NCI-H510A treated with DMSO at 0.1 percent for 48 hours (cell line): ENCODE results near the gene FNIP2.
"Not testable (repeated sequence)": the region's sequence is repeated elsewhere in the genome, so short reads cannot be mapped to it uniquely, and the experiment has no call there.

Experiments used
- DNase-seq: peaks from one replicate; lab custom pipeline; 2025; lab: John Stamatoyannopoulos, UW

Gene FNIP2

GRCh38 chr4:158913766-158914165 is 144.9 kb downstream of the FNIP2 start:
- DNase-seq: no peak

DNA sequence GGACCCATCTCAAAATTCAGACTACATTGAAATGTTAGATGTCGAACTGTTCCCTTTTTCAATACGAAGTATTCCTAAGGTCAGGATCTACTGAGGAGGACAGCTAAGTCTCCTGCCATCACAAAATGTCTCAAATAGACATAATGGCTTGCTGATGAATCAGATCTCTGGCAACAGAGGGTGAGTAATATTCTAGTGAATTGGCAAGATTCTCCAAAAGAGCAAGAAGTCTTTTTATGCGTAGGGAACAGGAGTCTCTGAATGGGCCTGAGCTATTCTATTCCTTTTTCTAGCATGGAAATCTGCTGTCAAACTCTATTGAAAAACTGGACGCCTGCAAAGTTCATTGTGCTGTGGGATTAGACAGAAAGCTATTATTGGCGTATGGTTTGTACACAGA is 145.4 kb downstream of the FNIP2 start:
- no peak for DNase-seq

- no peak for DNase-seq
Measured at GRCh38 chr4:158915683-158916241, 146.9 kb downstream of the FNIP2 start.

- not testable (repeated sequence) for DNase-seq
Measured at GRCh38 chr4:158920452-158920996, 151.7 kb downstream of the FNIP2 start.

DNA sequence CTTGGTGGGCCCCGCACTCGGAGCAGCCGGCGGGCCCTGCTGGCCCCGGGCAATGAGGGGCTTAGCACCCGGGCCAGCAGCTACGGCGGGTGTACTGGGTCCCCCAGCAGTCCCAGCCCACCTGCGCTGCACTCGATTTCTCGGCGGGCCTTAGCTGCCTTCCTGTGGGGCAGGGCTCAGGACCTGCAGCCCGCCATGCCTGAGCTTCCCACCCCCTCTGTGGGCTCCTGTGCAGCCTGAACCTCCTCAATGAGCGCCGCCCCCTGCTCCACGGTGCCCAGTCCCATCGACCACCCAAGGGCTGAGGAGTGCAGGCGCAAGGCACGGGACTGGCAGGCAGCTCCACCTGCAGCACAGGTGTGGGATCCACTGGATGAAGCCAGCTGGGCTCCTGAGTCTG is 158.9 kb downstream of the FNIP2 start:
- not testable (repeated sequence) for DNase-seq

DNA sequence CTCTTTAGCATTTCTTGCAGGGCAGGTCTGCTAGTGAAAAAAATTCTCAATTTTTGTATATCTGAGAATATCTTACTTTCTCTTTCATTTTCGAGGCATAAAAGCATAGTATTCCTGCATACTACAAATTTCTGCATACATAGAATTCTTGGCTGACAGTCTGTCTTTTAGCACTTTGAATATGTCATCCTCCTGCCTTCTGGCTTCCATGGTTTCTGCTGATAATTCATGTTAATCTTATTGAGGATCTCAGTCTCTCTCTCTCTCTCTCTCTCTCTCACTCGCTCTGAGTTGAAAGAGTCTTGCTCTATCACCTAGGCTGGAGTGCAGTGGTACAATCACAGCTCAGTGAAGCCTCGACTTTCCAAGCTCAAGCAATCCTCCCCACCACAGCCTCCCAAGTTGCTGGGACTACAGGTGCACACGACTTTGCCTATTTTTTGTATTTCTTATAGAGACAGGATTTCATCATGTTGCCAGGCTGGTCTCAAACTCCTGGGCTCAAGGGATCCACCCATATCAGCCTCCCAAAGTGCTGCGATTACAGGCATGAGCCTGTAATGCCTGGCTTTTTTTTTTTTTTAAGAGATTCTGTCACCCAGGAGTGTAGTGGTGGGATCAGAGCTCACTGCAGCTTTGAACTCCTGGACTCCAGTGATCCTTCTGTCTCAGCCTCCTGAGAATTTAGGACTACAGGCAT is 161.3 kb downstream of the FNIP2 start:
- DNase-seq: no peak

GRCh38 chr4:158930639-158930972 is 161.8 kb downstream of the FNIP2 start:
- DNase-seq: no peak

- DNase-seq: no peak
Measured at GRCh38 chr4:158933236-158933635, 164.4 kb downstream of the FNIP2 start.

DNA sequence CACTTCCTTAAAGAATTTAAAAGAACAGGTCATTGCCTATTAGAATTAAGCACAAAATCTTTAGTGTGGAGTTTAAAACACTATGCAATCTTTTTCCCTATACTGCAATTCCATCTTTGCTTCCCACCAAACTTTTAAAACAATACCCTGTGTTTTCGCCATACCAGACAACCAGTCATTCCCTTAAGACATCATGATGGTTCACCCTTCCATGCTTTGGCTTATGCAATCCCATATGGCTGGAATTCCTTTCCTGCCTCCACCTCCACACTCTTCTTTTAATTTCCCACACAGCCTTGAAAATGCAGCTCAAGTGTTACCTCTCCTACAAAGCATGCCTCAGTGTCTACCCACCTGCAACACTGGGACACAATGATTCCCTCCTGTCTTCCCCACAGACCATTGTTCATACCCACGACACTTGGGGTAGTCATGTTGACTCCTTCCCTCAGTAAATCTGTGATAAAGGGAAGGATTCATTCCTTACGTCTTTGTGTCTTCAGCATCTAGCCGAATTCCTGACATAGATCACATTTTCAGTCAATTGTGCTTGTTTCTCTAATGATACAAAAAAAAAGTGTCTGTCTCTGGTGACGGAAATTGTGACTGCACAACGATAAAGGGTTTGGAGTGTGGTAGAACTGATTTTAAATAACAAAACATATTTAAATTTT is 166.3 kb downstream of the FNIP2 start:
- DNase-seq: no peak

DNA sequence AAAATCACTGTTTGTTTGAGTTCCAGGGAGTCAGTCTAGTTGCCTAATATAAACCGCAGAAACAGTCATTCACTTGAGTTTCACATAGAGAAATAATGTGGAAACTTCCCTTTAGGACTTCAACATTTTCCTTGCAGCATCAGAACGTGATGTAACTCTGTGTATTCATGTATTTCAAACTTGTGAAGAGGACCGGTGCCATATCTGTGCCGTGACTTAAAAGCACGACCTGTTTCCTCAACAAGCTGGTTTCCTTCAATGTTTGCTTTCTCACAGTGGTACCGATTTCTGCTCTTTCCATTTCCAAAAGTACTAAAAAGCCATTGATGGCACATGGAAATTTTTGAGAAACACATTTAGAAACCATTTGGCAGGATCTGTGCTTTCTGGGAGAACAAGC is 167.4 kb downstream of the FNIP2 start:
- DNase-seq: no peak

DNA sequence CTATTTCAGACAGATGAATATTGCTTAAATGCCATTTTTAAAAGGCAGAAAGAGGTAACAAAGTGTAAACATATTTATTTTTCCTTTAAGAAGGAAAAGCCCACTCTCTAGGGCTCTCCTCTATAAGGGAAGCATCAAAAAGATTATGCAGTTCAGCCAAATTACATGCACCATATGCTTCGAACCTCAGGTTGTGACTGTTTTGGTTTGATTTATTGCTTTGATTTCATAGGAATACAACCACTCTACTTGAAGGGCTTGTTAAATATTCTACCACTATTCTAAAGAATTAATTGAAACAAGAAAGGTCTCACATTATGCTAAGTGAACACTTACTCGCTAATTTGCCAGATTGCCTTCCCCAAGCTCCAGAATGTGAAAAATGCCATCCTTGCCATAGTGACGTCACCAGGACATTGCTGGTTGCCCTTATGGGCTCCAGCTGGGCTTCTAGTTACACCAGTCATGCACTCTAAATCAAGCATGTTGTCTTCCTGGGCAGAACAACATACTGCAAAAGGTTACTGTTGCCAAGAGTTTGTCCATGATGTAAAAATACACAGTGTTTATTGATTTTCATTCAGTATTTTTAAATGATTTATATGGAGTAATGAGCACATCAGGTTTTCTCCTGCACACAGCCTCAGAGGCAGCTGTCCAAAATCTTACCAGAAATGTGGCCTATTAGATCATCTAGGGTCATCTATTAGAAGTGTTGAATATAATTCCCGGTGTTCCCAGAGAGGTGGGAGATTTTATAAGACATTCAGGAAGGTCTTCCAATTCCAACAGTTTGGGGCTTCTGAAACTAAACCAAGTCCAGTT is 169.6 kb downstream of the FNIP2 start:
- no peak for DNase-seq

DNA sequence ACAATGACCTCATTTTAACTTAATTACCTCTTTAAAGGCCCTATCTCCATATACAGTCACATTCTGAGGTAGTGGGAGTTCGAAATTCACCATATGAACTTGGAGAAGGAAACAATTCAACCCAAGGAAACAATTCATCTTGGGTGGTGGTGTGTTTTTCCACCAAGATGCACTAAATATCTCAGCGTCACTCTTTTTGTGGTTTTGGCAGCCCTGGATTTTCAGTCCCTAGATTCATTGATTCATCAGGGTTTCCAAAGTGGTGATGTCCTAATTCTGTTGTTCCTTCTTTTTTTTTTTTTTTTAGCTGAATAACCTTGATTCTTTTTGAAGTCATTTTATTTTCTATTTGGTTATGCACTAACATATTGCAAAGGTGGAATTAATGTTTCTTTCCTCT is 171.4 kb downstream of the FNIP2 start:
- no peak for DNase-seq

- no peak for DNase-seq
Measured at GRCh38 chr4:158941321-158941720, 172.5 kb downstream of the FNIP2 start.

- no peak for DNase-seq
Measured at GRCh38 chr4:158941895-158942294, 173.1 kb downstream of the FNIP2 start.

DNA sequence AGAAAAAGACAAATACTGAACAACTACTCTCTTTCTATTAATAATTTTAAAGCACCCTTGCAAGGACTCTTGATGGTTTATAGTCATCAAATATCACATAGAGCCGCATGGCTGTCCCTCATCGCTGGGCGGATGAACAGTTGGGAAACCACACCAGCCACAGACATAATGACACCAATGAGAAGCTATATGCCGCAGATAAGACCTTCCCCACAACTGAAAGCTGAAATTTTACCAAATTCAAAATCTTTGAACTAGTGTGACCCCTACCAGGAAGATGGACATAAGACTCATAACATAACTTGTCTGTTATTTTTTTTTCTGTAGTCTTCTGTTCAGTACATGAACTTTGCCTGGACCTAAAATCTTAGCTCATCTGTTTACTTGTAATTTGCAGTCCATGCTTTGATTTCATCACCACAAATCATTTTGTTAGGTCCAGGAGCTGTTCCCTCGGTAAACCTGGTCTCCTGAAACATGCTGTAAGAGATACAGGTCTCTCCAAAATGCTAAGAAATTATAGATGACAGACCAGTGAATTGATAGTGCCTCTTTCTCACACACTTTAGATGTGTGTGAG is 176.8 kb downstream of the FNIP2 start:
- DNase-seq: no peak

- DNase-seq: no peak
Measured at GRCh38 chr4:158946825-158947224, 178.0 kb downstream of the FNIP2 start.

DNA sequence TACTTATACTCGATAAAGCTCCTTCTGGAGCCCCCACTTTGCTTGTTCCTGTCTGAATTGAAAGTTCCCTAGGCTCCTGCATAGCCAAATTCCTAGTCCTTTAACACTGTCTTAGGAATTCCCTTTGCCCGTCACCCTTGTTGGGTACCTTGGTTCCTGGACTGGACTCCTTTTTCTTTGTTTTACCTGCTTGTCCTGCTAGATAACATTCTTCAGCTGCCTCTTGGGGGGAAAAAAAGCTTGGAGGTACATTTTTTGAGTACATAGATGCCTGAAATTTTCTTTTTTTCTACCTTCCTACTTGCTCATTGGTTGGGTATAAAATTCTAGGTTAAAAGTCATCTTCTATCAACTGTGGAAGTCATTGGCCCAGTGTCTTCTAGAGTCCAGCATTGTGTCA is 179.2 kb downstream of the FNIP2 start:
- no peak for DNase-seq

DNA sequence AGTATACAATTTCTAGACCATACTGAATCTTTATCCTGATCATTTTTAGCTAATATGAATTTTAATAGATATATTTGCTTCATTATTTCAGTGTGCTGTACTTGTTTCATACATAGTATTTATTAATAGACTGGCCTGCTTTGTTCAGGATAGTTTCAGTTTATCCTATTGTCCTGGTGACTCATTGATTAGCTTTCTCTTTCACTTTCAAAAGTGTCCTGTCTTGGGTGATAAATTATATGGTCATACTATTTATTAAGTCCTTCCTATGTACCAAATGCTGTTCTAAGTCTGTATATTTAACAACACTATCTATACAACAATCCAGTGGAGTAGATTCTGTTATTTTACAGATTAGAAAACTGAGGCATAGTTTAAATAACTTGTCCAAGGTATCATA is 180.3 kb downstream of the FNIP2 start:
- DNase-seq: no peak

DNA sequence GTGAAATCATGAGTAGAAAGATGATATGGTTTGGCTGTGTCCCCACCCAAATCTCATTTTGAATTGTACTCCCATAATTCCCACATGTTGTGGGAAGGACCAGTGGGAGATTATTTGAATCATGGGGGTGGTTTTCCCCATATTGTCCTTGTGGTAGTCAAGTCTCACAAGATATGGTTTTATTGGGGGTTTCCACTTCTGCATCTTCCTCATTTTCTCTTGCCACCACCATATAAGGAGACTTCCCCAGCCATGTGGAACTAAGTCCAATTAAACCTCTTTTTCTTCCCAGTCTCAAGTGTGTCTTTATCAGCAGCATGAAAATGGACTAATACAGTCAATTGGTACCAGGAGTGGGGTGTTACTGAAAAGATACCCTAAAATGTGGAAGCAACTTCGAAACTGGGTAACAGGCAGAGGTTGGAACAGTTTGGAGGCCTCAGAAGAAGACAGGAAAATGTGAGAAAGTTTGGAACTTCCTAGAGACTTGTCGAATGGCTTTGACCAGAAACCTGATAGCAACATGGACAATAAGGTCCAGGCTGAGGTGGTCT is 183.5 kb downstream of the FNIP2 start:
- DNase-seq: not testable (repeated sequence)

DNA sequence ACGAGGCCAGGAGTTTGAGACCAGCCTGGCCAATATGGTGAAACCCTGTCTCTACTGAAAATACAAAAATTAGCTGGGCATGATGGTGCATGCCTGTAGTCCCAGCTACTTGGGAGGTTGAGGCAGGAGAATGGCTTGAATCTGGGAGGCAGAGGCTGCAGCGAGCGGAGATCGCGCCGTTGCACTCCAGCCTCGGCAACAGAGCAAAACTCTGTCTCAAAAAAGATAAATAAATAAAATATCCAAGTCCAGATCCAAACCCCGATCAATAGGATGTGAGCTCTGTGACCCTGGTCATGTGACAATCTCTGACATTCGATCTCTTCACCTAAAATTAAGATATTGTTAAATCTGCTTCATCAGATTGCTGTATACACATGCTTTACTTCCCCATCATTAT is 187.5 kb downstream of the FNIP2 start:
- DNase-seq: not testable (repeated sequence)

DNA sequence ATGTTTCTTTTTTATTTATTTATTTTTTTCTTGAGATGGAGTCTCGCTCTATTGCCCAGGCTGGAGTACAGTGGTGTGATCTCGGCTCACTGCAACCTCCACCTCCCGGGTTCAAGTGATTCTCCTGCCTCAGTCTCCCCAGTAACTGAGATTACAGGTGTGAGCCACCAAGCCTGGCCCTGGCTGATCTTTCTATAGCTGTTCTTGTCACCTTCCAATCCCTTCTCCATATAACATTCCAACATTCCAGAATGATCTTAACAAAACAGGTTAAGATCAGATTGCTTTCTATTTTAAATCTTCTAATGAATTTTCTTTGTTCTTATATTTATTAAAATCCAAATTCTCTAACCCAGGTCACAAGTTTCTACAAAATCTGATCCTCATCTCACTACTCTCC is 188.1 kb downstream of the FNIP2 start:
- not testable (repeated sequence) for DNase-seq
